Common myeloid progenitor, CD34-positive (primary cell): ENCODE results near the gene ASIC2. TPM values are rescaled to one million over a fixed set of nuclear protein-coding genes. Genes with fewer than 3 reads are reported as not detected.
A peak's percentile ranks its signal among the peaks of the same experiment; 100 is the strongest.

Experiments used
- CTCF ChIA-PET: fragments of 350-600 bp; sonication (Branson Sonifier 250); formaldehyde crosslinking; loops from one replicate; lab custom pipeline; 2021; ENCODE audit warnings: antibody characterized with exemption; lab: Charles Lee
- POLR2A ChIA-PET: fragments of 350-600 bp; sonication (Branson Sonifier 250); formaldehyde crosslinking; loops from one replicate; lab custom pipeline; 2021; ENCODE audit warnings: antibody characterized with exemption; lab: Charles Lee
- DNase-seq, 3 donors: peaks; one replicate each; pipeline versions ENCODE4 v3.0.0 to v3.0.0-alpha.2; 2013
- H3K27ac ChIP-seq, 2 experiments: 1 replicate in 1 of 2; 2 replicates in 1 of 2; pipeline ENCODE4 v1.7.0; 2013; ENCODE audit warnings: inconsistent platforms in 2 of 2, low read length in 2 of 2, mild to moderate bottlenecking in 2 of 2, low read depth in 1 of 2, moderate library complexity in 1 of 2; ENCODE audit not compliant: severe bottlenecking in 2 of 2, insufficient read depth in 1 of 2, poor library complexity in 1 of 2
- H3K27me3 ChIP-seq, 5 experiments: replicated peaks in 2 of 5; 1 replicate in 3 of 5; 2 replicates in 2 of 5; pipeline versions ENCODE4 v1.6.1 to v1.7.0; 2013; ENCODE audit warnings: low read length in 4 of 5, mild to moderate bottlenecking in 2 of 5, moderate library complexity in 2 of 5, inconsistent platforms in 1 of 5; ENCODE audit not compliant: insufficient read depth in 5 of 5, control insufficient read depth in 4 of 5
- H3K36me3 ChIP-seq, 4 experiments: 1 replicate in 2 of 4; 2 replicates in 2 of 4; pipeline versions ENCODE4 v1.6.1 to v1.7.0; 2013; ENCODE audit warnings: low read length in 3 of 4, control low read depth in 1 of 4, mild to moderate bottlenecking in 1 of 4; ENCODE audit not compliant: control insufficient read depth in 4 of 4, insufficient read depth in 4 of 4
- H3K4me1 ChIP-seq, 4 experiments: 1 replicate in 3 of 4; 2 replicates in 1 of 4; pipeline versions ENCODE4 v1.6.1 to v1.7.1; 2013; ENCODE audit warnings: low read length in 3 of 4, mild to moderate bottlenecking in 3 of 4, control low read depth in 1 of 4, inconsistent platforms in 1 of 4, moderate library complexity in 1 of 4; ENCODE audit not compliant: control insufficient read depth in 4 of 4, insufficient read depth in 4 of 4; ENCODE audit errors: control extremely low read depth in 1 of 4
- H3K4me3 ChIP-seq, 7 experiments: 1 replicate in 4 of 7; 2 replicates in 3 of 7; pipeline versions ENCODE4 v1.5.1 to v1.7.0; 2013; ENCODE audit warnings: mild to moderate bottlenecking in 7 of 7, low read length in 6 of 7, moderate library complexity in 6 of 7, inconsistent platforms in 2 of 7, low read depth in 2 of 7, control low read depth in 1 of 7; ENCODE audit not compliant: insufficient read depth in 4 of 7, control insufficient read depth in 1 of 7; ENCODE audit errors: extremely low read depth in 1 of 7
- H3K9me3 ChIP-seq, 5 experiments: 1 replicate in 4 of 5; 2 replicates in 1 of 5; pipeline versions ENCODE4 v1.6.1 to v1.7.1; 2013; ENCODE audit warnings: low read length in 4 of 5, mild to moderate bottlenecking in 2 of 5, inconsistent platforms in 1 of 5, low read depth in 1 of 5, moderate library complexity in 1 of 5; ENCODE audit not compliant: control insufficient read depth in 4 of 5, insufficient read depth in 2 of 5; ENCODE audit errors: control extremely low read depth in 1 of 5
- WGBS: methylation state at CpG from one replicate; pipeline ENCODE4 v1.1.5; 2013; ENCODE audit not compliant: insufficient coverage; 5-methylcytosine and 5-hydroxymethylcytosine counted together
- polyA plus RNA-seq: library from polyadenylated mRNA; unstranded; fragments of 120-200 nt; gene quantifications from one replicate; pipeline ENCODE4 v1.2.1, GENCODE V29; 2013

The ASIC2 gene
- polyA plus RNA-seq, result not detected

- 11% methylated on average over 63 of the region's 68 CpGs for WGBS
Measured at GRCh38 chr17:33292981-33293867, at the start of gene ASIC2. Gene ASIC2 (minus strand): TSS chr17:33293295.

GRCh38 chr17:33342025-33342424, 48.9 kb upstream of the ASIC2 start:
- Histone ChIP-seq H3K4me1 (no peaks in the 10 kb centered on the region), H3K27me3 (peaks cover 0 to 21% (median 3%) of the 10 kb centered on the region in 5 experiments), H3K27ac (no peak overlapping the region), H3K4me3 (no peak overlapping the region), H3K9me3 (no peaks in the 10 kb centered on the region), H3K36me3 (no peaks in the 10 kb centered on the region)
- ChIA-PET CTCF (no interaction called here), POLR2A (no interaction called here)
- WGBS, result 0% methylated on average over 3 of the region's 3 CpGs
- DNase-seq, result peak in 2 of 3 donors; percentile 1 to 6

More at GRCh38 chr17:33292981-33293867, at the start of gene ASIC2:
- H3K9me3 ChIP-seq, result no peaks in the 10 kb centered on the region
- ChIA-PET CTCF (interaction anchor here (0.9 kb wide), 1 partner anchor 12 kb away, joined by 6 read pairs; no protein-coding TSS in a partner anchor), POLR2A (no interaction called here)
- no peaks in the 10 kb centered on the region for H3K36me3 ChIP-seq
- DNase-seq, result peak; percentile 16 to 48 (median 31)
- H3K27me3 ChIP-seq, result peaks cover 19 to 87% (median 33%) of the 10 kb centered on the region in 5 experiments
- no peak within 1 kb of the TSS for H3K27ac ChIP-seq
- H3K4me3 ChIP-seq, result peak within 1 kb of the TSS in 5 of 7 experiments; percentile 3 to 67 (median 41)
- H3K4me1 ChIP-seq, result peaks cover 0 to 23% (median 11%) of the 10 kb centered on the region in 4 experiments

GRCh38 chr17:33338242-33338641, 45.1 kb upstream of the ASIC2 start:
- WGBS, result 69% methylated on average over 4 of the region's 4 CpGs
- H3K27me3 ChIP-seq, result peaks cover 0 to 30% (median 3%) of the 10 kb centered on the region in 5 experiments
- no peaks in the 10 kb centered on the region for H3K36me3 ChIP-seq
- no peaks in the 10 kb centered on the region for H3K4me1 ChIP-seq
- CTCF ChIA-PET, result no interaction called here
- POLR2A ChIA-PET, result no interaction called here
- H3K9me3 ChIP-seq, result no peaks in the 10 kb centered on the region
- H3K27ac ChIP-seq, result no peak overlapping the region
- H3K4me3 ChIP-seq, result no peak overlapping the region
- DNase-seq, result no peak

DNA sequence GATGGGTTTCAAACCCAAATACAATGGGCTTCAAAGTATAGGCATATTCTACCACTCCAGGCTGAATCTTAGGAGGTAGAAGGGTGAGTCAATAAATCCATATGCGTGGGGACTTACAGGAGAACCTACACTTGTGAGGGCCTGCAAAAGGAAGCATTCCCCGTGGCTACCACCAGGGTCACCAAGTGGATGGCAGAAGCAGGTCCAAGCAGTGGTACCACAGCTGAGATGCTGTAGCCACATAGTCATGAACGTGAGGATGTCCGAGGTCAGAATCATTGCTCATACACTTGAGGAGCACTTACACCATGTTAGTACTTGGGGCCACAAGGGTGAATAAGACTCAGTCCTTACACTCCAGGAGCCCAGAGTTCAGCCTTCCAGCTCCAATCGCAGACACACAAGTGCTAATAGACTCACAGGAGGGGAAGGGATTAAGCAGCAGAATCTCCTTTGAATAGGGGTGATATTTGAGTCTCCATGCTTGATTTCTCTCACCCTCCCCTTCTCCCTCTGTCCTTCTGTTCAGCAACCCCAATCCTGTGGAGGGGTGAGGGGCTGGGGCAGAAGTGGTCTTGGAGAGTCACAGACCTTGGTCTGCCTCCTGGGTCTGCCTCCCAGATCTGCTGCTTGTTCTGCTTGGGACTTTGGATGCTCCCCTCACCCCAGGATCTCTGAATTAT, 42.5 kb upstream of the ASIC2 start:
- Histone ChIP-seq H3K27me3 (peaks cover 0 to 27% (median 3%) of the 10 kb centered on the region in 5 experiments), H3K9me3 (no peaks in the 10 kb centered on the region), H3K36me3 (no peaks in the 10 kb centered on the region), H3K4me1 (no peaks in the 10 kb centered on the region), H3K27ac (no peak overlapping the region), H3K4me3 (no peak overlapping the region)
- POLR2A ChIA-PET, result no interaction called here
- 55% methylated on average over 4 of the region's 5 CpGs for WGBS
- no peak for DNase-seq
- CTCF ChIA-PET, result no interaction called here

DNA sequence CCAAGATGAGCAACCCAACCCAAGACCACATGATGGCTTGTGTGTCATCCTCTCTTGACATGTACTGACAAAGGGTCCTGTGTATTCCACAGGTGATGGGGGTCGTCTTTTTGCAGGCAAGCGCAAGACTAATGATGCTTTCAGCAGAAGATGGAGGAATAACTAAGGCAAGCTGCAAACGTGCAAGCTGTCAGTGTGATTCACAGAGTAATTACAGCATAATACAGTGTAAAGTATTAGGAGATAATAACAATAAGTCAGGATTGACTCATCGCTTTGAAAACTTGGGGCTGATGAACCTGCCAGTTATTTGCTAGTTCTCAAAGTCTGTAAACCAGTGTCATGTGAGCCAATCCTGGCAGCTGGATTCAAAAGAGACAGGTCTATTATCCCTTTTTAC, 41.6 kb upstream of the ASIC2 start:
- no peak overlapping the region for H3K27ac ChIP-seq
- no peak for DNase-seq
- no peaks in the 10 kb centered on the region for H3K4me1 ChIP-seq
- CTCF ChIA-PET, result interaction anchor here (0.5 kb wide), 1 partner anchor 702 kb away, joined by 3 read pairs; no protein-coding TSS in a partner anchor
- POLR2A ChIA-PET, result no interaction called here
- no peaks in the 10 kb centered on the region for H3K36me3 ChIP-seq
- no peaks in the 10 kb centered on the region for H3K9me3 ChIP-seq
- no peak overlapping the region for H3K4me3 ChIP-seq
- H3K27me3 ChIP-seq, result peaks cover 0 to 25% (median 0%) of the 10 kb centered on the region in 5 experiments
- WGBS, result 87% methylated on average over 3 of the region's 4 CpGs

DNA sequence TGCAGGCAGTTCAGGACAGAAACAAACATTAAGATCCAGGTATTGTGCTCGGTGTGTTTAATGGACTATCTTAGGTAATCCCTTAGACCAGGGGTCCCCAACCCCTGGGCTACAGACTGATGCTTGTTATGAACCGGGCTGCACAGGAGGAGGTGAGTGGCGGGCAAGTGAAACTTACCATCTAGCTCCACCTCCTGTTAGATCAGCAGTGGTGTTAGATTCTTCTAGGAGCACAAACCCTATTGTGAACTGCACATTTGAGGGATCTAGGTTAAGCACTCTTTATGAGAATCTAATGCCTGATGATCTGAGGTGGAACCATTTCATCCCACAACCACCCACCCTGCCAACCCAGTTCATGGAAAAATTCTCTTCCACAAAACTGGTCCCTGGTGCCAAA, 37.8 kb upstream of the ASIC2 start:
- no peaks in the 10 kb centered on the region for H3K4me1 ChIP-seq
- no peaks in the 10 kb centered on the region for H3K9me3 ChIP-seq
- ChIA-PET POLR2A (no interaction called here), CTCF (interaction anchor here (1.0 kb wide), 1 partner anchor 13 kb away, joined by 3 read pairs; no protein-coding TSS in a partner anchor)
- no peaks in the 10 kb centered on the region for H3K36me3 ChIP-seq
- WGBS, result 93% methylated on average over 2 of the region's 3 CpGs
- H3K27me3 ChIP-seq, result peaks cover 0 to 12% (median 0%) of the 10 kb centered on the region in 5 experiments
- no peak for DNase-seq
- no peak overlapping the region for H3K27ac ChIP-seq
- no peak overlapping the region for H3K4me3 ChIP-seq
